HG02981 (cell line): ENCODE measurements around the gene COX4I1.

ENCODE experiments used
- ATAC-seq: cut with Tn5 transposase; IDR thresholded peaks from one replicate; pipeline ENCODE4 v1.9.1; 2021; ENCODE audit warnings: mild to moderate bottlenecking, moderate library complexity; ENCODE audit not compliant: unreplicated experiment

Gene COX4I1

DNA sequence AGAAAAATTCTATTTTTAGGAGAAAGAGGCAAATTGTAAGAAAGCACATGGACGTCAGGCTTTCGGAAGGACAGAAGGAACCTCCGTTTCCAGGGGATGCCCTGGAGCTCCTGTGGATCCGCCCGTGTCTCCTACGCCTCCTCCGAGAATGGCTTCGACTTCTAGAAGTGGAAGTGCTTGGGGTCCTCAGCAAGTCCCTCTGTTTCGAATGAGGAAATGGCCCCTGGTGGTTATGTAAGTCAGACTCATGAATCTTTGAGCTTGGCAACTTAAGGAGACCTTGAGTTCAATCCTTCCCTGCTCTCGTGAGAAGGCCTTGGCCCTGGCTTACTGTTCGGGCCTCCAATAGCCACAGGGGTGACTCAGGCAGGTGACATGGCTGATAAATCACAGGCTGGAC lies 38.9 kb downstream of the COX4I1 start:
- ATAC-seq = no peak

GRCh38 chr16:85838876-85839585 lies 39.5 kb downstream of the COX4I1 start:
- no peak for ATAC-seq

DNA sequence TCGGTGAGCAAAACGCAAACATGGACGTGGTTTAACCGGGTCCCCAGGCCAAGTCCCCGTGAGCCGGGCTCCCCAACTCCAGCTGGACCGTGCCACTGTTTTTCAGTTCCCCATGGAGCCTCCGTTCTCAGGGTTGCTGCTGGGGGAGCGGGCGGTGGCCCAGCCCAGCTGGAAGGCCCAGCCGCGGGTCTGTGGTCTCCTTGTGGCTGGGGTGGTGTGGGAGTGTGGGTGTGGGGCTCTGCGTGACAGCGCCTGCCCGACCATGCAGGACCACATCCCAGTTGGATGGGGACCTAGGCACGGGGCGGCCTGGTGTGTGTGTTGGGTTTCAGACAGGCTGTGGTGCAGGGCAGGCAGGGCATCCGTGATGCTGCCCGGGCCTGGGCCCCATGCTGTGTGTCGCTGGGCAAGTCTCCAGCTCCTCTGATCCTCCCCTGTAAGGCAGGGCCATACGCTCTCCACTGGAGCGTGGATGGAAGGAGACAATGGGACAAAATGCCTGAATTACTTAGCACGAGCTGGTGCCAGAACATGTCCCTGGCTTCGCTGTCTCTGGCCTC lies 40.3 kb downstream of the COX4I1 start:
- ATAC-seq = no peak

GRCh38 chr16:85840395-85840794 lies 40.9 kb downstream of the COX4I1 start:
- no peak for ATAC-seq

DNA sequence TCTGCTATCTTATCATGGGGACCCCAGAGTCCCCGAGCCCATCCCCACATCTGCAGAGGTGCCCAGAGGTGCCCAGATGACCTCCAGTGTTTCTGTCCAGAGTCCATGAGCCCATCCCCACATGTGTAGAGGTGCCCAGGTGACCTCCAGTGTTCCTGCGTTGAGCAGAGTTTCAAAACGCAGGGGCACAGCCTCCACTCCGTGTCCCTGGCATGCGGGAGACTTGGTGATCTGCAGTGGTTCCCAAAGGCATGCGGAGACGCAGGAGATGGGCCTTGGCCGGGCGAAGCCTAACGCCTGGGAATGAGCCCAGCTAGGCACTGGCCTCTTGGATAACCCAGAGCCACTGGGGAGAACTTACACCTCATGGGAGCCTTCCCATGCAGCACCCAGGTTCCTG lies 41.3 kb downstream of the COX4I1 start:
- no peak for ATAC-seq

DNA sequence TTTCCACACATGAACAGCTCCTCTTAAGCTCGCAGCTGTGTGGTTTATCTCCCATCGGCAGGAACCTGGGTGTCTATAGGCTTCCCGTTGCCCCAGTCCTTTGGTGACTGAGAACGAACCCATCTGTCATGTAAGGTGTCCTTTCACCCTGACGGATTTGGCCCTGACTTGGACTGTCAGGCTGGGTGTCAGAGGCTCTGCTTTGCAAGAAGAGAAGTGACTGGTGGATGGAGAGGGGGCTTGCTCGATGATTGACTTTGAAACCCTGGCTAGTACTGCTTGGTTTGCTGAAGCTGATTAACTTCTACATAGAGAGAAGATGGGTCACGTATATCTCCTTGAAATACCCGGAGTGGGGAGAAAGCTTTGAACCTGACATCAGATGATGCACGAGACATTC lies 42.9 kb downstream of the COX4I1 start:
- no peak for ATAC-seq

DNA sequence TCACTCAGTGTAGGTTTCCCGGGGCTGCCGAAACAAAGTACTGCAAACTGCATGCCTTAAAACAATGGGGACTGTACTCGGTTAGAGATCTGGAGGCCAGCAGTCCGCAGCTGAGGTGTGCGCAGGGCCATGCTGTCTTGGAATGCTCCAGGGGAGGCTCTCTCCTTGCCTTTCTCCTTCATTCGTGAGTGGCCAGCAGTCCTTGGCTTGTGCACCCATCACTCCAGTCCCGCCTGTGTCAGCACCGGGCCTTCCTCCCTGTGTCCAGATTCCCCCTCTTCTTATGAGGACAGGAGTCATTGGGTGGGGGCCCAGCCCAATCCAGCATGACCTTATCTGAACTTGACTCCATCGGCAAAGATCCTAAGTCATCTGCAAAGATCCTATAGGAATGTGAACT lies 43.4 kb downstream of the COX4I1 start:
- no peak for ATAC-seq

GRCh38 chr16:85843471-85844168 lies 44.1 kb downstream of the COX4I1 start:
- ATAC-seq = no peak

DNA sequence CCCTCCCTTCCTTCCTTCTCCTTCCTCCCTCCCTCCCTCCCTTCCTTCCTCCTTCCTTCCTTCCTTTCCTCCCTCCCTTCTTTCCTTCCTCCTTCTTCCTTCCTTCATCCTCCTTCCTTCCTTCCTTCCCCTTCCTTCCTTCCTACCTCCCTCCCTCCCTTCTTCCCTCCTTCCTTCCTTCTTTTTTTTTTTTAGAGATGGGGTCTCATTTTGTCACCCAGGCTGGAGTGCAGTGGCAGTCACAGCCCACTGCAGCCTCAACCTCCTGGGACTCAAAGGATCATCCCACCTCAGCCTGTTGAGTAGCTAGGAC lies 44.6 kb downstream of the COX4I1 start:
- no peak for ATAC-seq

DNA sequence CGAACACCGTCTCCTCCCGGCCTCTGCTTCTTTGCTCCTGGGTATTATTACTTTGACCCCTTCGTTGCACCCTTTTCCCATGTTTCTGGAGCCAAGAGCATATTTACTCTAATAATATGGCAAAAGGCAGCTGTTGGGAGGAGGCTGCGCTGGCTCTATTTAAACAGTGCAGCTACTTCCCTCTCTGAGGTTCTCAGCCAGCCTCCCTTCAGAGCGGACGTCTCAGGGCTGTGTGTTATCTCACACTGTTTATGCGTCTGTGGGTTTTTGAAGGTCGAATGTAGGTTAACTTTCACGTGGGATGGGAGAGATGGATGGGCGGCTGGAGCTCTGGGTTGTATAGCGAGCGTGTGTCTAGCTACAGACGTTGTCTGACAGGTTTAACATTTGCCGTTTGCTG lies 45.3 kb downstream of the COX4I1 start:
- ATAC-seq = no peak

DNA sequence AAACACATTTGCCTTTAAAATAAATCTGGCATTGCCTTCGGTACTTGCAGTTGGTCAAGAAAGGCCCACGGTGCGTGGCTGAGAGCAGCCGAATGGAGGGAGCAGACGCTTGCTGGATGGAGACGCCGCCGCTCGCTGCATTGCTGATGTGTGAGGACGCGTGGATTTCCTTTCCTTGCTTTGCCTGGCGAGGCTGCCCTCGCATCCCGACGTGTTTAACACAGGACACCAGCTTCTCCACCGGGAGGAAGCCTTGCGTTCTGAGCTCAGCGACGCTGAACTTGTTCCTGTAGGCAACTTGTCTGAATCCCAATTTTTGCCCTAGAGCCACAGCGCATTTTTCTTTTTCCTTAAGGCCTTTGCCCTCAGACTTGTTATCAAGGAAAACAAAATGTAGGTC lies 45.8 kb downstream of the COX4I1 start:
- no peak for ATAC-seq

DNA sequence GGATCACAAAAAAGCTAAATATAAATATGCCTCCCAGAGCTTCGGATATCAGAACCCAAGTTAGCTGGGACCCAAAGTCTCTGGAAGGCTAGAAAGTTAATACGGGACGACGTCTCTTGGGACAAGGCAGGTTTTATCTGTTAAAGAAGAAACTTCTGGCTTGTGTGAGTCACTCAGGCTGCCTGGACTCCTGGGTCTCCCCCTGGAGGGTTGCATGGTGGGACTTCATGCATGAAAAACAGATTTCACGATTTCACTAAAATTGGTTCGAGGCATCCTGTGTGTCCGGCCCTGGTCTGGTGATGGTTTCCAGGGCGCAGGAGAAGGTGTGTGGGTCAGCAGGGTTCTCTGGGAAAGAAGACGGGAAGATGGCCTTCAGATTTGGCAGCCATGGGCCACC lies 47.0 kb downstream of the COX4I1 start:
- no peak for ATAC-seq

GRCh38 chr16:85847036-85847435 lies 47.5 kb downstream of the COX4I1 start:
- ATAC-seq = no peak

GRCh38 chr16:85847681-85848601 lies 48.4 kb downstream of the COX4I1 start:
- no peak for ATAC-seq

GRCh38 chr16:85848986-85849385 lies 49.5 kb downstream of the COX4I1 start:
- no peak for ATAC-seq

DNA sequence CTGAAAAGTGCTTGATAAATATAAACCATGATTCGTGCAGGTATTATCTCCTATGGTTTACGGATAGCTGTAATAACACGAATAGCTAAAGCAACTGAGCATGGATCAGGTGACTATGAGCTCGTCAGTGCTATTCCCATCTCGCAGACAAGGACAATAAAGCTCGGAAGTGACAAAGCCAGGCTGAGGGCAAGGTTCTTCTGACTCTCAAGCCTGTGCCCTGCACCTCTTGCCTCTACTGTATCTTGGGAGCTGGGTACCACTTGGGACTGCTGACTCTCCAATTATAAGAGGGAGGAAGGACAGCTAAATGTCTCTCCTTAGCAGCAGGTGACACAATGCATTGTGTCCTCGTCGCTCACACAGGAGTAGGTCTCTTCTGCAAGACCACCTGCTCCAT lies 49.9 kb downstream of the COX4I1 start:
- no peak for ATAC-seq

DNA sequence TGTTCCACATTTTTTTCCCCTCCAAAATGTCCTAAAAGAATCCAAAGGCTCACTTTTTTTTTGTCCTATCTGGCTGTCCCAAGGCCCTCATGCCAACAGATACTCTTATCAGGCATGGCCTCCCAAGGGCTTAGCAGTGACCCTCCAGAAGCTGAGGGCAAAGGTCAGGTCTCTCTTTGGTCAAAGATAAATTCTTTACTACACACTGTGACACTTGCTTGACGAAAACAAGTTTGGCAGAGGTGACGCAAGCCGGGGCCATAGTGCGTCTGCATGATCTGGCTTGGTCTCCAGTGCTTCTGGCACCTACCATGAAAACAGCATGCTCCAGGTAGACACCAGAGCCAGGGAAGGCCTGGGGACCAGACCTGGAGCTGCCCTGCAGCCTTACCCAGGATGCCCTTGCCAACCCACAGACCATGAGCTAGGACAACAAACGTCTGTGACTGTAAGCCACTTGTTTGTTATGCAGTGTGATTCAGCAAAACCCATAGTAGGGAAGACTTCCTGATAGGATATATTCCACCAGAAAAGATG lies 50.9 kb downstream of the COX4I1 start:
- no peak for ATAC-seq

- no peak for ATAC-seq
These were observed 51.7 kb downstream of the COX4I1 start for GRCh38 chr16:85851034-85851785.

- ATAC-seq = no peak
These were observed 54.4 kb downstream of the COX4I1 start for GRCh38 chr16:85853547-85854545.
